Hepatocyte (in vitro differentiated cells): Measurements from ENCODE around the gene ABHD17B. TPM values are rescaled to one million over a fixed set of nuclear protein-coding genes. Genes with fewer than 3 reads are reported as not detected.
"Not testable (repeated sequence)": the region's sequence is repeated elsewhere in the genome, so short reads cannot be mapped to it uniquely, and the experiment has no call there.

ENCODE experiments used
- DNase-seq: peaks from one replicate; pipeline ENCODE4 v3.0.0-alpha.2; 2016; ENCODE audit warnings: low spot score
- H2AFZ ChIP-seq: fragments of 200-600 bp; sonication (generic); 2 replicates; pipeline ENCODE4 v1.6.0; 2016; ENCODE audit warnings: antibody characterized with exemption, mild to moderate bottlenecking
- H3K27ac ChIP-seq: fragments of 200-600 bp; sonication (generic); 2 replicates; pipeline ENCODE4 v1.5.1; 2016; ENCODE audit warnings: mild to moderate bottlenecking
- H3K27me3 ChIP-seq: fragments of 200-600 bp; sonication (generic); 2 replicates; pipeline ENCODE4 v1.6.1; 2016
- H3K36me3 ChIP-seq: fragments of 200-600 bp; sonication (generic); replicated peaks from 2 replicates; pipeline ENCODE4 v1.5.1; 2016; ENCODE audit warnings: low read depth; ENCODE audit not compliant: insufficient read depth
- H3K4me1 ChIP-seq: fragments of 200-600 bp; sonication (generic); 2 replicates; pipeline ENCODE4 v1.5.1; 2016; ENCODE audit warnings: mild to moderate bottlenecking, moderate library complexity; ENCODE audit not compliant: insufficient read depth
- H3K4me2 ChIP-seq: fragments of 200-600 bp; sonication (generic); 2 replicates; pipeline ENCODE4 v1.6.0; 2016
- H3K4me3 ChIP-seq: fragments of 200-600 bp; sonication (generic); 2 replicates; pipeline ENCODE4 v1.5.1; 2016; ENCODE audit warnings: mild to moderate bottlenecking
- H3K79me2 ChIP-seq: fragments of 200-600 bp; sonication (generic); 2 replicates; pipeline ENCODE4 v1.6.0; 2017; ENCODE audit warnings: mild to moderate bottlenecking
- H3K9me2 ChIP-seq: fragments of 200-600 bp; sonication (generic); replicated peaks from 2 replicates; pipeline ENCODE4 v1.6.0; 2017; ENCODE audit warnings: mild to moderate bottlenecking; ENCODE audit not compliant: insufficient read depth
- H3K9me3 ChIP-seq: fragments of 200-600 bp; sonication (generic); 2 replicates; pipeline ENCODE4 v1.5.1; 2016; ENCODE audit warnings: low read depth, mild to moderate bottlenecking
- H4K20me1 ChIP-seq: fragments of 200-600 bp; sonication (generic); 2 replicates; pipeline ENCODE4 v1.6.0; 2016; ENCODE audit warnings: mild to moderate bottlenecking; ENCODE audit not compliant: insufficient read depth, poor library complexity, severe bottlenecking
- EZH2 ChIP-seq: fragments of 200-600 bp; sonication (generic); IDR thresholded peaks from 2 replicates; pipeline ENCODE4 v1.6.1; 2016; ENCODE audit warnings: antibody characterized with exemption, mild to moderate bottlenecking, borderline replicate concordance
- EZH2phosphoT487 ChIP-seq: fragments of 200-600 bp; sonication (generic); IDR thresholded peaks from one replicate; pipeline ENCODE4 v1.6.1; 2018; ENCODE audit warnings: antibody characterized with exemption, mild to moderate bottlenecking, low read depth, moderate library complexity; ENCODE audit not compliant: unreplicated experiment, severe bottlenecking
- WGBS: methylation state at CpG from one replicate; pipeline ENCODE4 v1.1.6; 2016; ENCODE audit warnings: low lambda C conversion rate; ENCODE audit errors: missing lambda C conversion rate; 5-methylcytosine and 5-hydroxymethylcytosine counted together
- polyA plus RNA-seq: library from polyadenylated mRNA; unstranded; fragments of >200 nt; fragmentation: Nextera tagmentation; extraction: Ambion mirVana; gene quantifications from 2 replicates; pipeline ENCODE4 v1.2.1, GENCODE V29; 2016
- total RNA-seq: library from RNA; depleted of rRNA; stranded (reverse); fragments of >200 nt; gene quantifications from 2 replicates; pipeline ENCODE4 v1.2.3, GENCODE V29; 2014
- TF ChIP-seq, protein P1 (sequence below): fragments of 200-600 bp; sonication (generic); IDR thresholded peaks from 2 replicates; pipeline ENCODE4 v1.5.1; 2016; ENCODE audit warnings: antibody characterized with exemption, mild to moderate bottlenecking; ENCODE audit not compliant: poor library complexity

The ABHD17B gene
- total and polyA plus RNA-seq, 2 experiments from 2014 or later: 26.9 to 40.0 TPM

DNA sequence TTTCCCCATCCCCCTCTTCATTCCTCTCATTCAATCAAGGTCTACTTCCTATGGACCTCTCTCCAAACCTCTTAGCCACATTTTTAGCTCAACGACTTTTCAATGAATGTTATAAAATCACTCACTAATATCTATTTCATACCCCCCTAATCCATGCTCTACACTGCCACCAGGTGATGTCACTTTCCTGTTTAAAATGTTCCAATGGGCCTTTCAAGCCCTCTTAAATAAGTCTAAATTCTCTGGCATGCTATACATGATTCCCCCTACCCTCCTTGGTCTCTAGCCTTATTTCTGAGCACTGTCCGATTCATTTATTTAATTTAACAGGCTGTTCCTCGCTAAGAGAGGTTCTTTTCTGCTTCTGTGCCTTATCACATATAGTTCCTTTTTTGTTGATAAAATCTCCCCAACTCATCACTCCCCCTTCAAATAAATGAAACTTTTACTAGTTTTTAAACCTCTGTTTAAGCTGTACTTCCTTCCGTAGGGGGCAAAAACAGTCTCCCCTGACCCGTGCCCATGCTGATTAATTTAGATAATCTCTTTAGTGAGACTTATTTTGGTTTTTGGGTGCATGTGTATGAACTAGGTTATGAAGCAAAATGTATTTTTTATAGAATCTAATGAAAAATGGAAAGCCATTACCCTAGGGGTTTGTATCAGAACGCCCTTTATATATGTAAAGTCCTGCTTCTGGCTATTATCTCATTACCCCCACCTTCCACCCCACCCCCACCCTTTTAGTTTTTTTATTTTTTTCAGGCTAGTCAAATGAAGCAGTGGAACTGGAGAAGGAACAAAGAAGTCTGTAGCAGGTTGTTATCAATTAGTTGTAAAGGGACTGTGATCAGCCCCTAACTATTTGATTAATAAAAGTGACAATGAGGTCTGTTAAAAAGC is 9.0 kb downstream of the ABHD17B start:
- TF ChIP-seq, protein P1, sequence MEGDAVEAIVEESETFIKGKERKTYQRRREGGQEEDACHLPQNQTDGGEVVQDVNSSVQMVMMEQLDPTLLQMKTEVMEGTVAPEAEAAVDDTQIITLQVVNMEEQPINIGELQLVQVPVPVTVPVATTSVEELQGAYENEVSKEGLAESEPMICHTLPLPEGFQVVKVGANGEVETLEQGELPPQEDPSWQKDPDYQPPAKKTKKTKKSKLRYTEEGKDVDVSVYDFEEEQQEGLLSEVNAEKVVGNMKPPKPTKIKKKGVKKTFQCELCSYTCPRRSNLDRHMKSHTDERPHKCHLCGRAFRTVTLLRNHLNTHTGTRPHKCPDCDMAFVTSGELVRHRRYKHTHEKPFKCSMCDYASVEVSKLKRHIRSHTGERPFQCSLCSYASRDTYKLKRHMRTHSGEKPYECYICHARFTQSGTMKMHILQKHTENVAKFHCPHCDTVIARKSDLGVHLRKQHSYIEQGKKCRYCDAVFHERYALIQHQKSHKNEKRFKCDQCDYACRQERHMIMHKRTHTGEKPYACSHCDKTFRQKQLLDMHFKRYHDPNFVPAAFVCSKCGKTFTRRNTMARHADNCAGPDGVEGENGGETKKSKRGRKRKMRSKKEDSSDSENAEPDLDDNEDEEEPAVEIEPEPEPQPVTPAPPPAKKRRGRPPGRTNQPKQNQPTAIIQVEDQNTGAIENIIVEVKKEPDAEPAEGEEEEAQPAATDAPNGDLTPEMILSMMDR: no peak
- TF ChIP-seq EZH2phosphoT487 (no peak), EZH2 (no peak)
- Histone ChIP-seq H3K36me3 (no peaks in the 10 kb centered on the region), H3K79me2 (peaks cover 98% of the 10 kb centered on the region), H3K27ac (no peak overlapping the region), H3K4me3 (no peak overlapping the region), H3K9me3 (no peaks in the 10 kb centered on the region), H3K4me2 (no peak overlapping the region), H4K20me1 (peaks cover 59% of the 10 kb centered on the region), H3K4me1 (no peaks in the 10 kb centered on the region), H3K9me2 (no peaks in the 10 kb centered on the region), H2AFZ (no peak overlapping the region), H3K27me3 (no peaks in the 10 kb centered on the region)
- 61% methylated on average over 6 of the region's 6 CpGs for WGBS
- DNase-seq: no peak

DNA sequence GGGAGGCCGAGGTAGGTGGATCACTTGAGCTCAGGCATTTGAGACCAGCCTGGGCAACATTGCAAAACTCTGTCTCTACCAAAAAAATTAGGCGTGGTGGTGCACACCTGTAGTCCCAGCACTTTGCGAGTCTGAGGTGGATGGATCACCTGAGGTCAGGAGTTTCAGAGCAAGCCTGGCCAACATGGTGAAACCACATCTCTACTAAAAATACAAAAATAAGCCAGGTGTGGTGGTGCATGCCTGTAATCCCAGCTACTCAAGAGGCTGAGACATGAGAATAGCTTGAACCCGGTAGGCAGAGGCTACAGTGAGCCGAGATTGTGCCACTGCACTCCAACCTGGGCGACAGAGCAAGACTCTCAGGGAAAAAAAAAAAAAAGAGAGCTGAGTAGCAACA is 12.2 kb downstream of the ABHD17B start:
- H3K36me3 ChIP-seq, H2AFZ ChIP-seq, H3K27ac ChIP-seq, H3K4me3 ChIP-seq, DNase-seq, H3K4me2 ChIP-seq, H3K9me3 ChIP-seq, H3K4me1 ChIP-seq, H3K9me2 ChIP-seq, H3K27me3 ChIP-seq: not testable (repeated sequence)
- WGBS: 95% methylated on average over 6 of the region's 6 CpGs
- H4K20me1 ChIP-seq: peaks cover 49% of the 10 kb centered on the region
- H3K79me2 ChIP-seq: peaks cover 97% of the 10 kb centered on the region

DNA sequence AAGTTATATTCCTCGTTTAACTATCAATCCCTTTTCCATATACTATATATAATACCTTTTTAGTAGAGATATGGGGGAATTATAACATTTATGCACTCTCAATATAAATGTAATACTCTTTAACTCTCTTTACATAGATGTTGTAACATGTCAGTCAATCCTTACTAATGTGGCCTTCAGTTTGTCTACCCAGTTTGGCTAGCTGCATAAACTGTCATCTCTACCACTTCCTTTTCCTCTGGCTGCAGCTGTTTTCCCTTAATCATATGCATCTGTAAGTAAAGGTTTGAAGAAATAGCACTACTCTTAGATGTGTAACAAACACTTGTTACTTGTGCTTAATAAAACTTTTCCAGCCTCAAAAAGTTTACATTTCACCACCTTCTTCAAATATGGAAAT is 13.4 kb downstream of the ABHD17B start:
- TF ChIP-seq EZH2 (no peak), EZH2phosphoT487 (no peak)
- TF ChIP-seq, protein P1: no peak
- H3K4me3 ChIP-seq: no peak overlapping the region
- H3K79me2 ChIP-seq: peaks cover 96% of the 10 kb centered on the region
- no peaks in the 10 kb centered on the region for H3K27me3 ChIP-seq
- no peak for DNase-seq
- no peak overlapping the region for H3K27ac ChIP-seq
- no peaks in the 10 kb centered on the region for H3K4me1 ChIP-seq
- H3K4me2 ChIP-seq: no peak overlapping the region
- H2AFZ ChIP-seq: no peak overlapping the region
- 96% methylated on average over 1 of the region's 1 CpG for WGBS
- no peaks in the 10 kb centered on the region for H3K9me3 ChIP-seq
- no peaks in the 10 kb centered on the region for H3K36me3 ChIP-seq
- H4K20me1 ChIP-seq: peaks cover 45% of the 10 kb centered on the region
- H3K9me2 ChIP-seq: no peaks in the 10 kb centered on the region

DNA sequence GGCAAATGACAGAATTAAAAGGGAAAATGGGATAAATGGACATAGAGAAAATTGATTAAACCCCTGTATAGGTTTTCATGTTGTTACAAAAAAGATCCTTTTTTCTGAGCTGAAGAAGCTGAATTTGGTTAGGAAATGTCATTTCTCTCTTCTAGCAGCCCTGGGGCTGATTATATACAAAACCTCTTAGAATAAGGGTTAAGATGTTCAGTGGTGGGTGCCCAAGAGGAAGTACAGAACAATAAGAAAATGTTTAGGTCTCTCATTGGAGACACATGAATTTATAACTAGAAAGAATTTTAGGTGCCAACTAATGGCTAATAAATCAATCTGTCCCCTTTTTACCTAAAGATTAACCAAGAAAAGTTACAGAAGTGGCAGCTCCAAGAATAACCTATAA is 14.2 kb downstream of the ABHD17B start:
- H3K36me3 ChIP-seq: no peaks in the 10 kb centered on the region
- DNase-seq: no peak
- H3K27ac ChIP-seq: no peak overlapping the region
- no peak overlapping the region for H3K4me2 ChIP-seq
- peaks cover 96% of the 10 kb centered on the region for H3K79me2 ChIP-seq
- H3K9me3 ChIP-seq: no peaks in the 10 kb centered on the region
- H3K4me3 ChIP-seq: no peak overlapping the region
- H3K9me2 ChIP-seq: no peaks in the 10 kb centered on the region
- H4K20me1 ChIP-seq: peaks cover 43% of the 10 kb centered on the region
- TF ChIP-seq EZH2phosphoT487 (no peak), EZH2 (no peak)
- TF ChIP-seq, protein P1: no peak
- H2AFZ ChIP-seq: no peak overlapping the region
- H3K27me3 ChIP-seq: no peaks in the 10 kb centered on the region
- no peaks in the 10 kb centered on the region for H3K4me1 ChIP-seq
